CD4-positive, CD25-positive, alpha-beta regulatory T cell (primary cell): ENCODE measurements around the gene MED20. TPM values are rescaled to one million over a fixed set of nuclear protein-coding genes. Genes with fewer than 3 reads are reported as not detected.

Source experiments
- ATAC-seq, 2 donors: fragments of 150-1000 bp; cut with Tn5 transposase; one replicate each; pipeline ENCODE4 v1.10.0; 2021; ENCODE audit warnings: low read depth in 2 of 2, moderate number of reproducible peaks in 2 of 2, moderate library complexity in 1 of 2
- DNase-seq, 3 donors: peaks; one replicate each; pipeline versions ENCODE4 v3.0.0 to v3.0.0-alpha.2; 2012 to 2022; ENCODE audit warnings: mixed read lengths in 1 of 3
- H3K27ac ChIP-seq: one replicate; pipeline ENCODE4 v1.7.0; 2013; ENCODE audit warnings: mild to moderate bottlenecking, low read length; ENCODE audit not compliant: insufficient read depth, poor library complexity, severe bottlenecking
- H3K27me3 ChIP-seq: one replicate; pipeline ENCODE4 v1.7.0; 2013; ENCODE audit warnings: low read length; ENCODE audit not compliant: control insufficient read depth, insufficient read depth
- H3K36me3 ChIP-seq: one replicate; pipeline ENCODE4 v1.7.0; 2013; ENCODE audit warnings: mild to moderate bottlenecking, low read length, moderate library complexity; ENCODE audit not compliant: control insufficient read depth, insufficient read depth
- H3K4me1 ChIP-seq: 2 replicates; pipeline ENCODE4 v1.7.0; 2013; ENCODE audit warnings: mild to moderate bottlenecking, low read length; ENCODE audit not compliant: insufficient read depth, control insufficient read depth, poor library complexity, severe bottlenecking
- H3K4me3 ChIP-seq: one replicate; pipeline ENCODE4 v1.7.0; 2013; ENCODE audit warnings: low read depth, mild to moderate bottlenecking, low read length, moderate library complexity
- H3K9me3 ChIP-seq, 2 experiments: 1 replicate in 1 of 2; 2 replicates in 1 of 2; pipeline ENCODE4 v1.7.0; 2013; ENCODE audit warnings: low read length in 2 of 2, mild to moderate bottlenecking in 1 of 2, moderate library complexity in 1 of 2; ENCODE audit not compliant: control insufficient read depth in 2 of 2
- H3K27ac Mint-ChIP-seq, 3 donors: one replicate each; pipeline ENCODE4 v1.8.0; 2020 to 2022; ENCODE audit warnings: mild to moderate bottlenecking in 3 of 3, mixed read lengths in 3 of 3, moderate library complexity in 2 of 3
- H3K27me3 Mint-ChIP-seq: one replicate; pipeline ENCODE4 v1.8.0; 2022; ENCODE audit warnings: mild to moderate bottlenecking, mixed read lengths
- H3K36me3 Mint-ChIP-seq: one replicate; pipeline ENCODE4 v1.8.0; 2020; ENCODE audit warnings: mixed read lengths
- H3K4me1 Mint-ChIP-seq, 4 donors: one replicate each; pipeline ENCODE4 v1.8.0; 2020 to 2022; ENCODE audit warnings: mixed read lengths in 4 of 4, mild to moderate bottlenecking in 1 of 4
- H3K4me3 Mint-ChIP-seq, 4 donors: one replicate each; pipeline ENCODE4 v1.8.0; 2020 to 2022; ENCODE audit warnings: mild to moderate bottlenecking in 4 of 4, mixed read lengths in 4 of 4, moderate library complexity in 3 of 4
- H3K9me3 Mint-ChIP-seq, 7 donors: one replicate each; pipeline ENCODE4 v1.8.0; 2020 to 2022; ENCODE audit warnings: mixed read lengths in 7 of 7, mild to moderate bottlenecking in 3 of 7, moderate library complexity in 2 of 7
- polyA plus RNA-seq, 4 donors: library from polyadenylated mRNA; unstranded; fragments of 300-500 nt; fragmentation: Illumina TruSeq; gene quantifications; one replicate each; pipeline ENCODE4 v1.2.3, GENCODE V29; 2021
- total RNA-seq: library from RNA; stranded (reverse); gene quantifications from one replicate; pipeline ENCODE4 v1.2.3, GENCODE V29; 2022

The MED20 gene
- 4.3 TPM for total RNA-seq
- polyA plus RNA-seq: 1 to 10 TPM; 3.0 to 7.9 (median 6.1) TPM

- H3K27ac ChIP-seq: peak within 1 kb of the TSS; percentile 97
- ATAC-seq (peak; percentile 90 to 92), DNase-seq (peak; percentile 90 to 96 (median 96))
- H3K36me3 Mint-ChIP-seq: peaks cover 11% of the 10 kb centered on the region
- H3K9me3 Mint-ChIP-seq: peaks cover 0 to 1% (median 0%) of the 10 kb centered on the region in 7 donors
- peaks cover 25 to 58% (median 35%) of the 10 kb centered on the region in 4 donors for H3K4me1 Mint-ChIP-seq
- H3K27ac Mint-ChIP-seq: peak within 1 kb of the TSS; percentile 99 to 100 (median 100)
- peak within 1 kb of the TSS; percentile 97 for H3K4me3 ChIP-seq
- peak within 1 kb of the TSS; percentile 99 to 100 (median 100) for H3K4me3 Mint-ChIP-seq
- H3K4me1 ChIP-seq: peaks cover 29% of the 10 kb centered on the region
- H3K27me3 ChIP-seq: no peaks in the 10 kb centered on the region
- H3K27me3 Mint-ChIP-seq: peaks cover 15% of the 10 kb centered on the region
- peaks cover 4% of the 10 kb centered on the region for H3K36me3 ChIP-seq
- H3K9me3 ChIP-seq: no peaks in the 10 kb centered on the region
Measured at GRCh38 chr6:41920921-41921711, at the start of gene MED20, which contains the start of gene BYSL. Gene MED20 (minus strand): TSS chr6:41921139. CDS start chr6:41921018, 121 bp downstream. Gene BYSL (plus strand): TSS chr6:41921499. CDS start chr6:41921563, 64 bp downstream.

- DNase-seq: no peak
- Histone ChIP-seq H3K4me1 (peaks cover 25% of the 10 kb centered on the region), H3K27me3 (no peaks in the 10 kb centered on the region), H3K9me3 (no peaks in the 10 kb centered on the region), H3K4me3 (no peak overlapping the region), H3K36me3 (peaks cover 20% of the 10 kb centered on the region), H3K27ac (no peak overlapping the region)
- Mint-ChIP-seq H3K4me1 (peaks cover 13 to 82% (median 37%) of the 10 kb centered on the region in 4 donors), H3K9me3 (no peaks in the 10 kb centered on the region), H3K27ac (peak overlapping the region; percentile 44 to 87 (median 85)), H3K36me3 (peaks cover 20% of the 10 kb centered on the region), H3K4me3 (peak overlapping the region in 3 of 4 donors; percentile 30 to 72 (median 56)), H3K27me3 (no peaks in the 10 kb centered on the region)
- peak; percentile 34 to 39 for ATAC-seq
Measured at GRCh38 chr6:41970436-41970846, 49.5 kb upstream of the MED20 start.

- Mint-ChIP-seq H3K36me3 (peaks cover 38% of the 10 kb centered on the region), H3K27me3 (no peaks in the 10 kb centered on the region), H3K4me1 (peaks cover 18 to 81% (median 40%) of the 10 kb centered on the region in 4 donors), H3K27ac (peak overlapping the region; percentile 11 to 75 (median 34)), H3K9me3 (peaks cover 0 to 3% (median 0%) of the 10 kb centered on the region in 7 donors), H3K4me3 (no peak overlapping the region)
- Histone ChIP-seq H3K4me1 (peaks cover 25% of the 10 kb centered on the region), H3K9me3 (no peaks in the 10 kb centered on the region), H3K27me3 (no peaks in the 10 kb centered on the region), H3K4me3 (no peak overlapping the region), H3K27ac (peak overlapping the region; percentile 14), H3K36me3 (peaks cover 26% of the 10 kb centered on the region)
- DNase-seq (no peak), ATAC-seq (no peak)
Measured at GRCh38 chr6:41967312-41968287, 46.7 kb upstream of the MED20 start.

GRCh38 chr6:41966961-41967311 lies 46.0 kb upstream of the MED20 start:
- Histone ChIP-seq H3K4me1 (peaks cover 25% of the 10 kb centered on the region), H3K9me3 (no peaks in the 10 kb centered on the region), H3K36me3 (peaks cover 26% of the 10 kb centered on the region), H3K27me3 (no peaks in the 10 kb centered on the region), H3K27ac (no peak overlapping the region), H3K4me3 (no peak overlapping the region)
- DNase-seq (no peak), ATAC-seq (no peak)
- H3K27me3 Mint-ChIP-seq: no peaks in the 10 kb centered on the region
- H3K27ac Mint-ChIP-seq: peak overlapping the region in 1 of 3 donors; percentile 6
- peaks cover 0 to 3% (median 0%) of the 10 kb centered on the region in 7 donors for H3K9me3 Mint-ChIP-seq
- peaks cover 18 to 81% (median 37%) of the 10 kb centered on the region in 4 donors for H3K4me1 Mint-ChIP-seq
- H3K36me3 Mint-ChIP-seq: peaks cover 34% of the 10 kb centered on the region
- H3K4me3 Mint-ChIP-seq: no peak overlapping the region

GRCh38 chr6:41966214-41966920 lies 45.4 kb upstream of the MED20 start:
- peaks cover 38% of the 10 kb centered on the region for H3K36me3 Mint-ChIP-seq
- Histone ChIP-seq H3K36me3 (peaks cover 30% of the 10 kb centered on the region), H3K27me3 (no peaks in the 10 kb centered on the region), H3K9me3 (no peaks in the 10 kb centered on the region), H3K4me3 (no peak overlapping the region), H3K4me1 (peaks cover 25% of the 10 kb centered on the region), H3K27ac (peak overlapping the region; percentile 26)
- no peak for ATAC-seq
- no peak overlapping the region for H3K27ac Mint-ChIP-seq
- H3K4me3 Mint-ChIP-seq: no peak overlapping the region
- no peaks in the 10 kb centered on the region for H3K27me3 Mint-ChIP-seq
- peaks cover 23 to 87% (median 42%) of the 10 kb centered on the region in 4 donors for H3K4me1 Mint-ChIP-seq
- H3K9me3 Mint-ChIP-seq: peaks cover 0 to 3% (median 0%) of the 10 kb centered on the region in 7 donors
- DNase-seq: no peak

GRCh38 chr6:41965429-41966213 lies 44.7 kb upstream of the MED20 start:
- H3K4me1 ChIP-seq: peaks cover 23% of the 10 kb centered on the region
- H3K27ac ChIP-seq: peak overlapping the region; percentile 26
- ATAC-seq (no peak), DNase-seq (no peak)
- no peaks in the 10 kb centered on the region for H3K9me3 ChIP-seq
- H3K36me3 ChIP-seq: peaks cover 30% of the 10 kb centered on the region
- H3K27ac Mint-ChIP-seq: peak overlapping the region in 1 of 3 donors; percentile 97
- peaks cover 0 to 3% (median 0%) of the 10 kb centered on the region in 7 donors for H3K9me3 Mint-ChIP-seq
- no peaks in the 10 kb centered on the region for H3K27me3 Mint-ChIP-seq
- peak overlapping the region in 1 of 4 donors; percentile 19 for H3K4me3 Mint-ChIP-seq
- no peak overlapping the region for H3K4me3 ChIP-seq
- H3K27me3 ChIP-seq: no peaks in the 10 kb centered on the region
- peaks cover 23 to 87% (median 41%) of the 10 kb centered on the region in 4 donors for H3K4me1 Mint-ChIP-seq
- peaks cover 37% of the 10 kb centered on the region for H3K36me3 Mint-ChIP-seq
